Measurements from ENCODE around the gene KIF5A. TPM values are rescaled to one million over a fixed set of nuclear protein-coding genes. Genes with fewer than 3 reads are reported as not detected.

Gene KIF5A
- total RNA-seq, 1 experiment from 2014 or later: 3.0 TPM

GRCh38 chr12:57536597-57536942 lies 13.3 kb upstream of the KIF5A start:
- no peak for TF ChIP-seq TCF7L2 (IDR thresholded peaks at IDR 0.05; ENCODE audit: low read depth, low read length)
- TF ChIP-seq CTCF (IDR thresholded peaks at IDR 0.05): no peak
- TF ChIP-seq REST (IDR thresholded peaks at IDR 0.05; ENCODE audit: insufficient read depth in 1 of 2, low read depth in 2 of 2, low read length in 1 of 2): no peak
- no peak for TF ChIP-seq POLR2AphosphoS5 (IDR thresholded peaks at IDR 0.05; ENCODE audit: low read depth, low read length)
- TF ChIP-seq SIN3A (IDR thresholded peaks at IDR 0.05; ENCODE audit: borderline replicate concordance, insufficient read depth, low read depth, low read length): no peak
- ATAC-seq (no peak), DNase-seq (ENCODE audit: low read depth, low spot score) (no peak)
- in situ Hi-C loops (cut with HindIII; ENCODE audit: low pct_unique_long_range_greater_than_20kb, low sequenced_read_pairs) (no loop called here), intact Hi-C loops (cut with micrococcal nuclease; ENCODE audit: unreplicated experiment) (no loop called here)
- Histone ChIP-seq H3K27ac (ENCODE audit: low read length) (no peak overlapping the region), H3K27me3 (ENCODE audit: control insufficient read depth, insufficient read depth, low read length) (no peaks in the 10 kb centered on the region), H3K36me3 (ENCODE audit: control insufficient read depth, insufficient read depth, low read length) (peaks cover 4% of the 10 kb centered on the region), H3K9me3 (ENCODE audit: control insufficient read depth, insufficient read depth, low read depth, low read length) (no peaks in the 10 kb centered on the region), H3K4me3 (ENCODE audit: low read depth in 2 of 2, low read length in 2 of 2) (no peak overlapping the region), H3K4me1 (ENCODE audit: control insufficient read depth, insufficient read depth, low read length) (no peaks in the 10 kb centered on the region)
- ChIA-PET CTCF (no interaction called here), POLR2A (no interaction called here)
- BruUV-seq (replicated peaks): no TSS peak

- CTCF ChIA-PET: no interaction called here
- ATAC-seq: no peak
- Histone ChIP-seq H3K4me3 (ENCODE audit: low read depth in 2 of 2, low read length in 2 of 2) (no peak overlapping the region), H3K27me3 (ENCODE audit: control insufficient read depth, insufficient read depth, low read length) (no peaks in the 10 kb centered on the region), H3K9me3 (ENCODE audit: control insufficient read depth, insufficient read depth, low read depth, low read length) (no peaks in the 10 kb centered on the region), H3K36me3 (ENCODE audit: control insufficient read depth, insufficient read depth, low read length) (peaks cover 3% of the 10 kb centered on the region; the same call in 1 of the 2 replicates), H3K4me1 (ENCODE audit: control insufficient read depth, insufficient read depth, low read length) (no peaks in the 10 kb centered on the region), H3K27ac (ENCODE audit: low read length) (no peak overlapping the region)
- BruUV-seq (replicated peaks): no TSS peak
- TF ChIP-seq TCF7L2 (IDR thresholded peaks at IDR 0.05; ENCODE audit: low read depth, low read length) (no peak), SIN3A (IDR thresholded peaks at IDR 0.05; ENCODE audit: borderline replicate concordance, insufficient read depth, low read depth, low read length) (no peak), REST (IDR thresholded peaks at IDR 0.05; ENCODE audit: insufficient read depth in 1 of 2, low read depth in 2 of 2, low read length in 1 of 2) (no peak), POLR2AphosphoS5 (IDR thresholded peaks at IDR 0.05; ENCODE audit: low read depth, low read length) (no peak), CTCF (IDR thresholded peaks at IDR 0.05) (no peak)
- POLR2A ChIA-PET: no interaction called here
- DNase-seq (ENCODE audit: low read depth, low spot score): no peak
- in situ Hi-C loops (cut with HindIII; ENCODE audit: low pct_unique_long_range_greater_than_20kb, low sequenced_read_pairs): no loop called here
- intact Hi-C loops (cut with micrococcal nuclease; ENCODE audit: unreplicated experiment): no loop called here
Observed at GRCh38 chr12:57539134-57539768, 10.6 kb upstream of the KIF5A start.
